GM11168 (cell line): ENCODE measurements around the gene RIPOR3.
"Not testable (repeated sequence)": the region's sequence is repeated elsewhere in the genome, so short reads cannot be mapped to it uniquely, and the experiment has no call there.

Source experiments
- in situ Hi-C: fragments of 300-500 bp; cut with MboI; formaldehyde crosslinking; loops from one replicate; pipeline ENCODE4 v1.12.0; 2022; ENCODE audit warnings: low sequenced_read_pairs; ENCODE audit not compliant: unreplicated experiment

RIPOR3 gene

GRCh38 chr20:50724851-50725723, 33.7 kb upstream of the RIPOR3 start:
- in situ Hi-C loops: no loop called here

GRCh38 chr20:50724112-50724725, 32.9 kb upstream of the RIPOR3 start:
- in situ Hi-C loops: no loop called here

- in situ Hi-C loops: no loop called here
Observed at GRCh38 chr20:50723672-50724071, 32.3 kb upstream of the RIPOR3 start.

GRCh38 chr20:50722424-50723155, 31.2 kb upstream of the RIPOR3 start:
- in situ Hi-C loops: no loop called here

GRCh38 chr20:50721881-50722281, 30.5 kb upstream of the RIPOR3 start:
- in situ Hi-C loops: no loop called here

- in situ Hi-C loops: no loop called here
Observed at GRCh38 chr20:50720582-50720981, 29.2 kb upstream of the RIPOR3 start.

- in situ Hi-C loops: no loop called here
Observed at GRCh38 chr20:50720026-50720425, 28.7 kb upstream of the RIPOR3 start.

GRCh38 chr20:50719328-50719727, 28.0 kb upstream of the RIPOR3 start:
- in situ Hi-C loops: no loop called here

- in situ Hi-C loops: no loop called here
Observed at GRCh38 chr20:50717974-50718761, 26.8 kb upstream of the RIPOR3 start.

- in situ Hi-C loops: no loop called here
Observed at GRCh38 chr20:50717312-50717711, 26.0 kb upstream of the RIPOR3 start.

GRCh38 chr20:50716518-50716917, 25.2 kb upstream of the RIPOR3 start:
- in situ Hi-C loops: no loop called here

GRCh38 chr20:50715694-50716093, 24.4 kb upstream of the RIPOR3 start:
- in situ Hi-C loops: no loop called here

- in situ Hi-C loops: not testable (repeated sequence)
Observed at GRCh38 chr20:50714426-50714825, 23.1 kb upstream of the RIPOR3 start.

GRCh38 chr20:50713657-50714101, 22.3 kb upstream of the RIPOR3 start:
- in situ Hi-C loops: no loop called here

- in situ Hi-C loops: no loop called here
Observed at GRCh38 chr20:50712771-50713656, 21.7 kb upstream of the RIPOR3 start.

- in situ Hi-C loops: no loop called here
Observed at GRCh38 chr20:50711113-50711825, 19.9 kb upstream of the RIPOR3 start.

- in situ Hi-C loops: no loop called here
Observed at GRCh38 chr20:50710492-50711063, 19.2 kb upstream of the RIPOR3 start.

GRCh38 chr20:50709636-50709973, 18.3 kb upstream of the RIPOR3 start:
- in situ Hi-C loops: no loop called here
